ENCODE measurements around the gene SRCAP.

Gene SRCAP

GRCh38 chr16:30665155-30665829 lies 33.7 kb upstream of the SRCAP start:
- TF ChIP-seq CTCF (conservative IDR thresholded peaks at IDR 0.05) = no peak
- H3K27ac ChIP-seq = no peak overlapping the region

DNA sequence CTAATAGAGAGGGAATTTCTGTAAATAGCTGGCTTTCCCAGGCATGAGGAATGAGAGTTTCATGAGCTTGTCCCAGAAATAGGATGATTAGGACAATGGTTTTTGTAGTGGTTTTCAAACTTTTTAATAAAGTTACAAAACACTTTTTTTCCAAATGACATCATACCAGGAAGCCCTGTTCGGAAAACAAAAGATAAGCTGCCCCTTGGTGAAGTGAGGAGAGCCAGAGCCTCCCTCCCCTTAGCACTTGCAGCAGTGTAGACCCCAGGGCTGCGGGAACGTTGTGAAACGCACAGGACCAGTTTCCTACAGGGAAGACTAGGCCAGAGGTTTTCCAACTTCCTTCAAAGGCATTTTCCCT lies 33.2 kb upstream of the SRCAP start:
- no peak for TF ChIP-seq CTCF (conservative IDR thresholded peaks at IDR 0.05)
- H3K27ac ChIP-seq = no peak overlapping the region

GRCh38 chr16:30666681-30667080 lies 32.3 kb upstream of the SRCAP start:
- H3K27ac ChIP-seq = no peak overlapping the region
- TF ChIP-seq CTCF (conservative IDR thresholded peaks at IDR 0.05) = no peak

DNA sequence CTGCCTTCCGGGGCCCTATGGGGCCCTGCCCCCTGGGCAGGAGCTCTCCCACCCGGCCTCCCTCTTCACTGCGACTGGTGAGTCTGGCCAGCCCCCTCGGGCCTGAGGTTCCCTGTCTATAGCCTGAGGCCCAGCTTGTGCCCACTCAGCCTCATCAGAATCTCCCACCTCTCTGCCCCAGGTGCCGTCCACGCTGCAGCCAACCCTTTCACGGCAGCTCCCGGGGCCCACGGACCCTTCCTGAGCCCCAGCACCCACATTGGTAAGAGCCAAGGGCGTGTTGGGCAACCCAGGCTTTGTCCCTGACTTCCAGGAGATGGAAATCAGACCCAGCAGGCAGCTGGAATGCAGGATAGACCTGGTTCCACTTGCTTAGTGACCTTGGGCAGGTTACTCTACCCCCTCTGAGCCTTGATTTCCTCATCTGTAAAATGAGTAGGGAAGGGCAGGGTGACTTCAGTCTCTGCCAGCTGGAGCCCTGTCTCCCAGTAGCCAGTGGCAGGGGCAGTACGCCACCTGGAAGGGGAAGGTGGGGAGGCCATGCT lies 31.5 kb upstream of the SRCAP start:
- no peak overlapping the region for H3K27ac ChIP-seq
- TF ChIP-seq CTCF (conservative IDR thresholded peaks at IDR 0.05) = no peak

DNA sequence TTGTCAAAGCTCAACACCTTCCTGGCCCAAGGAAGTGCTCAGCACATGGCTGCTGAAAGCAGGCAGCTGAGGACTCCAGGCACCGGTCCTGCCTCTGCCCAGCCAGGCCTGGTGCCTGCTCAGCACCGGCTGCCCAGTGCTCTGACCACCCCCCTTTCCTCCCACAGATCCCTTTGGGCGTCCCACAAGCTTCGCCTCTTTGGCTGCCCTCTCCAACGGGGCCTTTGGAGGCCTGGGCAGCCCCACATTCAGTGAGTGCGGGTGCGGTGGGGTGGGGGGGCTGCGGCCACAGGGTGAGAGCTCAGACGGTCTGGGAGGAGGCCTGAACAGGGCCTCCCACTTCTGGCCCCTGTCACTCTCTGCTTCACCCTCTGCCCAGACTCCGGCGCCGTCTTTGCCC lies 30.6 kb upstream of the SRCAP start:
- H3K27ac ChIP-seq = no peak overlapping the region
- TF ChIP-seq CTCF (conservative IDR thresholded peaks at IDR 0.05) = no peak

- H3K27ac ChIP-seq = no peak overlapping the region
- TF ChIP-seq CTCF (conservative IDR thresholded peaks at IDR 0.05) = no peak
These were observed 29.7 kb upstream of the SRCAP start for GRCh38 chr16:30669026-30669902.
